H1 (cell line): Measurements from ENCODE around the gene BOK. TPM values are rescaled to one million over a fixed set of nuclear protein-coding genes. Genes with fewer than 3 reads are reported as not detected.

ENCODE experiments used
- CTCF ChIA-PET: fragments of 300-600 bp; sonication (Branson Sonifier 250); formaldehyde crosslinking; loops from one replicate; lab custom pipeline; 2021; ENCODE audit not compliant: partially characterized antibody; lab: Charles Lee
- POLR2A ChIA-PET: fragments of 300-600 bp; sonication (Branson Sonifier 250); formaldehyde crosslinking; loops from one replicate; lab custom pipeline; 2021; ENCODE audit warnings: inconsistent platforms; ENCODE audit not compliant: partially characterized antibody; lab: Charles Lee
- DNase-seq, 2 experiments: peaks; one replicate each; pipeline versions ENCODE4 v3.0.0 to v3.0.0-alpha.2; 2010 to 2022; ENCODE audit warnings: low spot score in 2 of 2, low read depth in 1 of 2, mixed read lengths in 1 of 2
- FAIRE-seq: peaks from 2 replicates; lab custom pipeline; 2011; peaks lifted over from hg19 to GRCh38; lab: Jason Lieb, UNC
- H2AFZ ChIP-seq: 2 replicates; pipeline ENCODE4 v1.8.1; 2012; ENCODE audit warnings: low read length, inconsistent platforms
- H2AK5ac ChIP-seq: 2 replicates; pipeline ENCODE4 v1.6.1; 2013; ENCODE audit warnings: low read depth, low read length
- H2BK120ac ChIP-seq: replicated peaks from 2 replicates; pipeline ENCODE3; 2013; ENCODE audit warnings: low read depth, low read length, inconsistent platforms
- H2BK12ac ChIP-seq: 2 replicates; pipeline ENCODE4 v1.6.1; 2013; ENCODE audit warnings: low read depth, low read length
- H2BK15ac ChIP-seq: 2 replicates; pipeline ENCODE4 v1.6.1; 2013; ENCODE audit warnings: low read length
- H2BK20ac ChIP-seq: 2 replicates; pipeline ENCODE4 v1.6.1; 2013; ENCODE audit warnings: low read length
- H2BK5ac ChIP-seq: 2 replicates; pipeline ENCODE4 v1.6.1; 2013; ENCODE audit warnings: low read depth, low read length
- H3K14ac ChIP-seq: 2 replicates; pipeline ENCODE4 v1.6.1; 2013; ENCODE audit warnings: inconsistent platforms; ENCODE audit not compliant: insufficient read length
- H3K18ac ChIP-seq: 2 replicates; pipeline ENCODE4 v1.6.1; 2013; ENCODE audit warnings: low read length; ENCODE audit errors: extremely low read depth
- H3K23ac ChIP-seq: 2 replicates; pipeline ENCODE4 v1.6.1; 2013; ENCODE audit warnings: inconsistent platforms; ENCODE audit not compliant: insufficient read length
- H3K23me2 ChIP-seq: 2 replicates; pipeline ENCODE4 v1.6.1; 2013; ENCODE audit warnings: low read depth, low read length
- H3K27ac ChIP-seq: 2 replicates; pipeline ENCODE4 v1.6.1; 2011; ENCODE audit warnings: low read depth, low read length, inconsistent platforms
- H3K27me3 ChIP-seq, 4 experiments: replicated peaks in 1 of 4; 1 replicate in 1 of 4; 2 replicates in 3 of 4; pipeline versions ENCODE4 v1.6.1 to v1.8.1; 2011 to 2013; ENCODE audit warnings: low read length in 3 of 4, mild to moderate bottlenecking in 3 of 4, inconsistent platforms in 2 of 4, mixed read lengths in 2 of 4, moderate library complexity in 1 of 4; ENCODE audit not compliant: control insufficient read depth in 3 of 4, insufficient read depth in 3 of 4; ENCODE audit errors: extremely low read depth in 1 of 4
- H3K36me3 ChIP-seq, 4 experiments: 2 replicates each; pipeline versions ENCODE4 v1.6.1 to v1.8.1; 2011 to 2013; ENCODE audit warnings: mild to moderate bottlenecking in 4 of 4, low read length in 3 of 4, moderate library complexity in 2 of 4, control low read depth in 1 of 4, inconsistent platforms in 1 of 4; ENCODE audit not compliant: insufficient read depth in 4 of 4, control insufficient read depth in 2 of 4
- H3K4ac ChIP-seq: replicated peaks from 2 replicates; pipeline ENCODE3; 2013; ENCODE audit warnings: low read length, low read depth, mixed read lengths, inconsistent platforms; ENCODE audit not compliant: insufficient read length
- H3K4me1 ChIP-seq, 4 experiments: replicated peaks in 1 of 4; 1 replicate in 1 of 4; 2 replicates in 3 of 4; pipeline versions ENCODE4 v1.6.1 to v1.8.1; 2011 to 2013; ENCODE audit warnings: low read length in 3 of 4, inconsistent platforms in 2 of 4, mixed read lengths in 1 of 4; ENCODE audit not compliant: insufficient read depth in 4 of 4, control insufficient read depth in 3 of 4
- H3K4me2 ChIP-seq, 2 experiments: 2 replicates each; pipeline versions ENCODE4 v1.6.1 to v1.8.1; 2011 to 2013; ENCODE audit warnings: low read depth in 2 of 2, low read length in 2 of 2, control low read depth in 1 of 2, inconsistent platforms in 1 of 2, mild to moderate bottlenecking in 1 of 2; ENCODE audit not compliant: insufficient read depth in 1 of 2
- H3K4me3 ChIP-seq, 4 experiments: fragments of 200-600, 300-600 bp in 1 of 4; sonication (generic), shearing (Covaris generic), sonication (Bioruptor Twin) in 1 of 4; 2 replicates each; pipeline versions ENCODE4 v1.5.1 to v1.8.1; 2011 to 2016; ENCODE audit warnings: low read length in 4 of 4, low read depth in 3 of 4, control low read depth in 2 of 4, inconsistent platforms in 2 of 4, mild to moderate bottlenecking in 2 of 4, mixed read lengths in 1 of 4, moderate library complexity in 1 of 4; ENCODE audit not compliant: insufficient read depth in 2 of 4; ENCODE audit errors: extremely low read depth in 1 of 4
- H3K56ac ChIP-seq: replicated peaks from 2 replicates; pipeline ENCODE3; 2013; ENCODE audit warnings: low read depth, mild to moderate bottlenecking, mixed read lengths, low read length, inconsistent platforms; ENCODE audit not compliant: insufficient read length
- H3K79me1 ChIP-seq: 2 replicates; pipeline ENCODE4 v1.6.1; 2013; ENCODE audit warnings: low read depth, low read length, control low read depth
- H3K79me2 ChIP-seq, 2 experiments: 2 replicates each; pipeline versions ENCODE4 v1.6.1 to v1.8.1; 2012 to 2013; ENCODE audit warnings: low read length in 2 of 2, mild to moderate bottlenecking in 2 of 2, inconsistent platforms in 1 of 2; ENCODE audit not compliant: insufficient read depth in 2 of 2, control insufficient read depth in 1 of 2
- H3K9ac ChIP-seq, 4 experiments: replicated peaks in 1 of 4; 1 replicate in 1 of 4; 2 replicates in 3 of 4; pipeline versions ENCODE4 v1.6.1 to v1.8.1; 2011 to 2013; ENCODE audit warnings: low read depth in 3 of 4, low read length in 3 of 4, control low read depth in 2 of 4, mild to moderate bottlenecking in 2 of 4, moderate library complexity in 2 of 4, inconsistent platforms in 1 of 4; ENCODE audit errors: extremely low read depth in 1 of 4
- H3K9me3 ChIP-seq, 2 experiments: 2 replicates each; pipeline versions ENCODE4 v1.6.1 to v1.8.1; 2012 to 2013; ENCODE audit warnings: mild to moderate bottlenecking in 2 of 2, moderate library complexity in 2 of 2, control low read depth in 1 of 2, inconsistent platforms in 1 of 2, low read depth in 1 of 2, low read length in 1 of 2, mixed read lengths in 1 of 2; ENCODE audit not compliant: insufficient read depth in 2 of 2
- H4K20me1 ChIP-seq, 2 experiments: replicated peaks in 1 of 2; 2 replicates each; pipeline versions ENCODE3 to v1.8.1; 2011 to 2013; ENCODE audit warnings: inconsistent platforms in 2 of 2, low read length in 2 of 2, mild to moderate bottlenecking in 1 of 2; ENCODE audit not compliant: insufficient read depth in 2 of 2, control insufficient read depth in 1 of 2
- H4K5ac ChIP-seq: 2 replicates; pipeline ENCODE4 v1.6.1; 2013; ENCODE audit warnings: low read length, low read depth, mixed read lengths, inconsistent platforms; ENCODE audit not compliant: insufficient read length
- H4K8ac ChIP-seq: 2 replicates; pipeline ENCODE4 v1.8.0; 2013; ENCODE audit warnings: mild to moderate bottlenecking, moderate library complexity, low read length, inconsistent platforms; ENCODE audit not compliant: insufficient read depth; ENCODE audit errors: extremely low read depth
- H4K91ac ChIP-seq: replicated peaks from 2 replicates; pipeline ENCODE3; 2013; ENCODE audit warnings: low read length, mixed read lengths, inconsistent platforms; ENCODE audit not compliant: insufficient read length
- EP300 ChIP-seq, 2 experiments: IDR thresholded peaks; 1 replicate in 1 of 2; 2 replicates in 1 of 2; pipeline ENCODE4 v1.6.1; 2011 to 2012; ENCODE audit warnings: low read depth in 2 of 2, low read length in 2 of 2, mild to moderate bottlenecking in 2 of 2, borderline replicate concordance in 1 of 2, inconsistent platforms in 1 of 2, moderate library complexity in 1 of 2
- HDAC6 ChIP-seq: IDR thresholded peaks from one replicate; pipeline ENCODE4 v1.7.1; 2012; ENCODE audit warnings: low read depth, mild to moderate bottlenecking, inconsistent platforms, low read length, moderate library complexity
- RFX5 ChIP-seq: IDR thresholded peaks from 2 replicates; pipeline ENCODE4 v1.6.1; 2011; ENCODE audit warnings: low read depth, low read length, improper control_type of control experiment, borderline replicate concordance
- SP1 ChIP-seq: IDR thresholded peaks from 2 replicates; pipeline ENCODE4 v1.6.1; 2011; ENCODE audit warnings: low read depth, low read length
- WGBS, 2 experiments: shearing (Covaris generic) in 1 of 2; methylation state at CpG; one replicate each; pipeline versions ENCODE4 v1.1.6 to v1.1.7; 2013 to 2015; ENCODE audit warnings: low lambda C conversion rate in 2 of 2, mixed read lengths in 2 of 2, inconsistent platforms in 1 of 2, low coverage in 1 of 2, missing lambda C conversion rate in 1 of 2; ENCODE audit not compliant: insufficient replicate concordance in 2 of 2, insufficient coverage in 1 of 2, insufficient read length in 1 of 2; ENCODE audit errors: extremely low coverage in 1 of 2, missing lambda C conversion rate in 1 of 2; 5-methylcytosine and 5-hydroxymethylcytosine counted together
- polyA plus RNA-seq, 7 experiments: library from polyadenylated mRNA; depleted of rRNA in 3 of 7; stranded (reverse) in 5 of 7; unstranded in 2 of 7; fragments of >200 nt in 5 of 7; fragments of 200-250 nt in 2 of 7; gene quantifications; 1 replicate in 5 of 7; 2 replicates in 1 of 7; 4 replicates in 1 of 7; pipeline versions ENCODE4 v1.2.1 to v1.2.3, GENCODE V29; 2011 to 2013; ENCODE audit warnings: missing spikeins in 2 of 7, mixed read lengths in 2 of 7
- total RNA-seq: library from RNA; stranded (reverse); fragmentation: NEBNext Ultra II Directional; extraction: Animal tissue kit (Norgen Biotek cat#: 25700); gene quantifications from 2 replicates; pipeline ENCODE4 v1.2.1, GENCODE V29; 2021

Gene BOK
- total and polyA plus RNA-seq, 2 of the 8 experiments (the other 6 are each of a cell fraction or from before 2014, with no cell fraction given), result 33.7 to 37.6 TPM

DNA sequence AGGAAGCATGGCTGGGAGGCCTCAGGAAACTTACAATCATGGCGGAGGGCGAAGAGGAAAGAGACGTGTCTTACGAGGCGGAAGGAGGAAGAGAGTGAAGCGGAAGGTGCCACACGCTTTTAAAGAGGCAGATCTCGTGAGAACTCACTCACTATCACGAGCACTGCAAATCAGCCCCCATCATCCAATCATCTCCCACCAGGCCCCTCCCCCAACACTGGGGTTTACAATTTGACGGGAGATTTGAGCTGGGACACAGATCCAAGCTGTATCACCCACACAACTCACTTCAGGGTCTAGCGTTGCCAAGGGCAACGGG is 5.1 kb upstream of the BOK start:
- WGBS, 2 experiments, result 90% methylated on average over 12 of the region's 12 CpGs; no CpG with 5 or more reads in 1 of the 2 experiments

More for the DNA sequence above, 5.1 kb upstream of the BOK start:
- 0 out of 4 replicates have a peak, but pooled peaks cover 0 to 4% of the 10 kb centered on the region in 2 experiments for H3K9me3 ChIP-seq
- H3K23ac ChIP-seq, result no peak overlapping the region
- POLR2A ChIA-PET, result no interaction called here
- H2BK15ac ChIP-seq, result no peak overlapping the region
- H4K8ac ChIP-seq, result no peak overlapping the region
- FAIRE-seq, result no peak
- peaks cover 0 to 2% (median 0%) of the 10 kb centered on the region in 4 experiments; a peak in 2 of 7 replicates for H3K27me3 ChIP-seq
- no peaks in the 10 kb centered on the region for H4K20me1 ChIP-seq
- no peaks in the 10 kb centered on the region; a peak in 2 of 7 replicates for H3K4me1 ChIP-seq
- peak overlapping the region; percentile 44; the same call in 1 of the 2 replicates for H2BK5ac ChIP-seq
- H3K18ac ChIP-seq, result no peak overlapping the region
- H3K36me3 ChIP-seq, result no peaks in the 10 kb centered on the region
- no peak overlapping the region for H3K56ac ChIP-seq
- H3K27ac ChIP-seq, result no peak overlapping the region
- H3K14ac ChIP-seq, result no peak overlapping the region
- H2AK5ac ChIP-seq, result no peak overlapping the region
- H4K5ac ChIP-seq, result no peak overlapping the region
- H3K4me2 ChIP-seq, result no peak overlapping the region
- no peak overlapping the region for H3K4me3 ChIP-seq
- no peak overlapping the region for H2BK12ac ChIP-seq
- no peak overlapping the region for H3K4ac ChIP-seq
- H2BK120ac ChIP-seq, result no peak overlapping the region
- DNase-seq, result no peak
- no peak overlapping the region for H2AFZ ChIP-seq
- no peaks in the 10 kb centered on the region for H3K79me2 ChIP-seq
- H3K79me1 ChIP-seq, result no peaks in the 10 kb centered on the region
- no peaks in the 10 kb centered on the region; the same call in 1 of the 2 replicates for H3K23me2 ChIP-seq
- no peak overlapping the region for H4K91ac ChIP-seq
- H2BK20ac ChIP-seq, result no peak overlapping the region
- no peak overlapping the region for H3K9ac ChIP-seq
- TF ChIP-seq SP1 (no peak), HDAC6 (no peak), RFX5 (no peak), EP300 (IDR thresholded peaks at IDR 0.05; ENCODE audit: borderline replicate concordance in 1 of 2, low read depth in 2 of 2, low read length in 2 of 2) (no peak)
- CTCF ChIA-PET, result interaction anchor here (1.0 kb wide), 1 partner anchor 10 kb away, joined by 3 read pairs; no protein-coding TSS in a partner anchor
